ENCODE results near the gene HLA-F. TPM values are rescaled to one million over a fixed set of nuclear protein-coding genes. Genes with fewer than 3 reads are reported as not detected.
A peak's percentile ranks its signal among the peaks of the same experiment; 100 is the strongest.

The HLA-F gene
- total RNA-seq, 6 donors from 2014 or later: 163 to 418 (median 191) TPM

DNA sequence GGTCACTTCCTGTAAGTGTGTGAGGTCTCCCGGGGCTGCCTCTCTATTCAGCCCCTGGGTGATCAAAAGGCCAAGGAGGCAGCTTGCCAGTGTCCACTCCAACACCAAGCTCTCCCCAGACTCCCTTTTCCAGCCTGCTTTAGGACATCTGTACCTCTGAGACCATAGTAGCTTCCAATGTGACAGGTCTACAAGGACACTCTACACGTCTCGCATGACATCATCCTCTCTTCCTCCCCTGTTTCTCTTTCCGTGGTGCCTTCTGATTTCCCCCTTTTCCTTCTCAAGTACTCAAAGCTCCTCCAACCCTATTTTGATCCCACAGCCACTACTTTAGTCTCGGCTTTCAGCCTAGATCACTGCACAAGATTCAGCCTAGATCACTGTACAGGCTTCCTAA lies 26.4 kb downstream of the HLA-F start:
- Histone ChIP-seq H3K27ac (peak overlapping the region in 3 of 4 donors; percentile 70 to 82 (median 75)), H3K27me3 (no peaks in the 10 kb centered on the region), H3K36me3 (peaks cover 0 to 7% (median 2%) of the 10 kb centered on the region in 4 donors), H3K4me3 (peak overlapping the region in 3 of 4 donors; percentile 60 to 86 (median 77)), H3K9me3 (no peaks in the 10 kb centered on the region), H3K4me1 (peaks cover 26 to 35% (median 29%) of the 10 kb centered on the region in 4 donors)
- no peak for ATAC-seq (ENCODE audit: low FRiP score in 2 of 2)
- WGBS, 2 donors: 41 to 55% methylated on average over 5 of the region's 5 CpGs
- TF ChIP-seq, protein P1, sequence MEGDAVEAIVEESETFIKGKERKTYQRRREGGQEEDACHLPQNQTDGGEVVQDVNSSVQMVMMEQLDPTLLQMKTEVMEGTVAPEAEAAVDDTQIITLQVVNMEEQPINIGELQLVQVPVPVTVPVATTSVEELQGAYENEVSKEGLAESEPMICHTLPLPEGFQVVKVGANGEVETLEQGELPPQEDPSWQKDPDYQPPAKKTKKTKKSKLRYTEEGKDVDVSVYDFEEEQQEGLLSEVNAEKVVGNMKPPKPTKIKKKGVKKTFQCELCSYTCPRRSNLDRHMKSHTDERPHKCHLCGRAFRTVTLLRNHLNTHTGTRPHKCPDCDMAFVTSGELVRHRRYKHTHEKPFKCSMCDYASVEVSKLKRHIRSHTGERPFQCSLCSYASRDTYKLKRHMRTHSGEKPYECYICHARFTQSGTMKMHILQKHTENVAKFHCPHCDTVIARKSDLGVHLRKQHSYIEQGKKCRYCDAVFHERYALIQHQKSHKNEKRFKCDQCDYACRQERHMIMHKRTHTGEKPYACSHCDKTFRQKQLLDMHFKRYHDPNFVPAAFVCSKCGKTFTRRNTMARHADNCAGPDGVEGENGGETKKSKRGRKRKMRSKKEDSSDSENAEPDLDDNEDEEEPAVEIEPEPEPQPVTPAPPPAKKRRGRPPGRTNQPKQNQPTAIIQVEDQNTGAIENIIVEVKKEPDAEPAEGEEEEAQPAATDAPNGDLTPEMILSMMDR (IDR thresholded peaks at IDR 0.05): no peak
- no peak for TF ChIP-seq POLR2AphosphoS5 (IDR thresholded peaks at IDR 0.05)
- no peak for TF ChIP-seq POLR2A (IDR thresholded peaks at IDR 0.05)
- no peak for TF ChIP-seq EP300 (IDR thresholded peaks at IDR 0.05)
- DNase-seq: no peak

GRCh38 chr6:29750709-29751108 lies 27.5 kb downstream of the HLA-F start:
- H3K4me1 ChIP-seq: peaks cover 26 to 35% (median 29%) of the 10 kb centered on the region in 4 donors
- DNase-seq: no peak
- H3K9me3 ChIP-seq: no peaks in the 10 kb centered on the region
- no peaks in the 10 kb centered on the region for H3K36me3 ChIP-seq
- WGBS, 2 donors: 65 to 98% methylated on average over 5 to 6 of the region's 6 CpGs
- H3K27me3 ChIP-seq: no peaks in the 10 kb centered on the region
- no peak for TF ChIP-seq POLR2AphosphoS5 (IDR thresholded peaks at IDR 0.05)
- TF ChIP-seq EP300 (IDR thresholded peaks at IDR 0.05): no peak
- no peak for TF ChIP-seq POLR2A (IDR thresholded peaks at IDR 0.05)
- TF ChIP-seq, protein P1 (IDR thresholded peaks at IDR 0.05): no peak
- H3K4me3 ChIP-seq: no peak overlapping the region
- no peak for ATAC-seq (ENCODE audit: low FRiP score in 2 of 2)
- no peak overlapping the region for H3K27ac ChIP-seq

GRCh38 chr6:29751480-29751879 lies 28.2 kb downstream of the HLA-F start:
- TF ChIP-seq POLR2AphosphoS5 (IDR thresholded peaks at IDR 0.05): no peak
- peaks cover 26 to 35% (median 29%) of the 10 kb centered on the region in 4 donors for H3K4me1 ChIP-seq
- DNase-seq (no peak), ATAC-seq (ENCODE audit: low FRiP score in 2 of 2) (no peak)
- no peaks in the 10 kb centered on the region for H3K27me3 ChIP-seq
- 88 to 89% methylated on average over 3 of the region's 3 CpGs for WGBS, 2 donors
- H3K9me3 ChIP-seq: no peaks in the 10 kb centered on the region
- peak overlapping the region in 2 of 4 donors; percentile 74 to 87 for H3K4me3 ChIP-seq
- H3K27ac ChIP-seq: peak overlapping the region; percentile 92 to 96 (median 94)
- no peaks in the 10 kb centered on the region for H3K36me3 ChIP-seq

- Histone ChIP-seq H3K27ac (peak overlapping the region; percentile 92 to 96 (median 94)), H3K4me1 (peaks cover 25 to 32% (median 27%) of the 10 kb centered on the region in 4 donors), H3K27me3 (no peaks in the 10 kb centered on the region), H3K9me3 (no peaks in the 10 kb centered on the region), H3K36me3 (no peaks in the 10 kb centered on the region), H3K4me3 (peak overlapping the region; percentile 68 to 87 (median 75))
- WGBS, 2 donors: 1 to 2% methylated on average over 33 to 55 of the region's 64 CpGs
- TF ChIP-seq POLR2A (IDR thresholded peaks at IDR 0.05) (peak in 3 of 4 donors; percentile 39 to 52 (median 45)), POLR2AphosphoS5 (IDR thresholded peaks at IDR 0.05) (peak; percentile 60 to 84), EP300 (IDR thresholded peaks at IDR 0.05) (no peak)
- TF ChIP-seq, protein P1 (IDR thresholded peaks at IDR 0.05): peak; percentile 91 to 97 (median 95)
- DNase-seq (peak; percentile 95 to 98), ATAC-seq (ENCODE audit: low FRiP score in 2 of 2) (peak; percentile 92 to 95)
Measured at GRCh38 chr6:29752451-29753308, 29.4 kb downstream of the HLA-F start.

GRCh38 chr6:29753309-29753644 lies 30.0 kb downstream of the HLA-F start:
- H3K36me3 ChIP-seq: no peaks in the 10 kb centered on the region
- H3K9me3 ChIP-seq: no peaks in the 10 kb centered on the region
- WGBS, 2 donors: 12 to 14% methylated on average over 4 of the region's 4 CpGs
- TF ChIP-seq POLR2A (IDR thresholded peaks at IDR 0.05): no peak
- TF ChIP-seq, protein P1 (IDR thresholded peaks at IDR 0.05): no peak
- TF ChIP-seq EP300 (IDR thresholded peaks at IDR 0.05): no peak
- TF ChIP-seq POLR2AphosphoS5 (IDR thresholded peaks at IDR 0.05): no peak
- peaks cover 21 to 26% (median 21%) of the 10 kb centered on the region in 4 donors for H3K4me1 ChIP-seq
- DNase-seq (no peak), ATAC-seq (ENCODE audit: low FRiP score in 2 of 2) (no peak)
- H3K27me3 ChIP-seq: no peaks in the 10 kb centered on the region
- peak overlapping the region; percentile 92 to 96 (median 94) for H3K27ac ChIP-seq
- H3K4me3 ChIP-seq: peak overlapping the region in 3 of 4 donors; percentile 68 to 87 (median 74)
